Measurements from ENCODE around the gene KIR3DL1. TPM values are rescaled to one million over a fixed set of nuclear protein-coding genes. Genes with fewer than 3 reads are reported as not detected.
"Not testable (repeated sequence)": the region's sequence is repeated elsewhere in the genome, so short reads cannot be mapped to it uniquely, and the experiment has no call there.

KIR3DL1 gene
- total RNA-seq, 1 donor from 2014 or later = not detected

DNA sequence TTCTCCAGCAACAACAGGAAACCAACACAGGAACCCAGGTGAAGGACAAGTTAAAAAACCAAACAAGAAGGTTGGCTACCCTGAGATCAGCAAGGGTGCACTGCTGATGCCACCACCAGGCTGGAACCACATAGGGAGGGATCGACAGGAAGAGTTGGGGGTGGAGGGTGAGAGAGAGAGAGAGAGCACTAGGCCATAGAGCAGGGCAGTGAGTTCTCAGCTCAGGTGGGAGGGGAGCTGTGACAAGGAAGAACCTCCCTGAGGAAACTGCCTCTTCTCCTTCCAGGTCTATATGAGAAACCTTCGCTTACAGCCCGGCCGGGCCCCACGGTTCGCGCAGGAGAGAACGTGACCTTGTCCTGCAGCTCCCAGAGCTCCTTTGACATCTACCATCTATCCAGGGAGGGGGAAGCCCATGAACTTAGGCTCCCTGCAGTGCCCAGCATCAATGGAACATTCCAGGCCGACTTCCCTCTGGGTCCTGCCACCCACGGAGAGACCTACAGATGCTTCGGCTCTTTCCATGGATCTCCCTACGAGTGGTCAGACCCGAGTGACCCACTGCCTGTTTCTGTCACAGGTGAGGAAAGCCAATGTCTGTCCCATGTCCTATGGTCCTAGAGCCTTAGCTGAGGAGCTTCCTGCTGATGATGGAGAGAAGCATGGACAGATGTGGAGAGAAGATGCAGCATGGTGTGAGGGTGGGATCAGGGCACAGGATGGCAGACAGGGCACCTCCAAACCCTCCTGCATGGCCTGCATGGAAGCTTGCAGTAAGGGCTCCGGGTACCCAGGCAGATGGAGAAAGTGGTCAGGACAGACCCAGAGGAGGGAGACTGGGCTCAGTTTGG, 10.4 kb upstream of the KIR3DL1 start:
- Histone ChIP-seq H3K9ac (no peak overlapping the region), H3K4me1 (no peaks in the 10 kb centered on the region), H3K27me3 (no peaks in the 10 kb centered on the region), H3K27ac (no peak overlapping the region), H4K20me1 (ENCODE audit: low read depth) (no peaks in the 10 kb centered on the region), H2AFZ (replicated peaks) (no peak overlapping the region), H3K4me2 (no peak overlapping the region), H3F3A (ENCODE audit: low read depth) (no peaks in the 10 kb centered on the region), H3K9me3 (ENCODE audit: low read depth) (peaks cover 3% of the 10 kb centered on the region), H3K4me3 (no peak overlapping the region), H3K79me2 (ENCODE audit: low read depth) (no peaks in the 10 kb centered on the region), H3K36me3 (no peaks in the 10 kb centered on the region)
- no peaks in the 10 kb centered on the region for H3K4me1 Mint-ChIP-seq
- no peak for DNase-seq (ENCODE audit: low spot score)
- no peaks in the 10 kb centered on the region for H3K36me3 Mint-ChIP-seq
- peaks cover 2% of the 10 kb centered on the region for H3K27me3 Mint-ChIP-seq (ENCODE audit: insufficient read depth, low read depth)
- no peak overlapping the region for H3K27ac Mint-ChIP-seq
- no peak overlapping the region for H3K4me3 Mint-ChIP-seq
- H3K9me3 Mint-ChIP-seq = peaks cover 31% of the 10 kb centered on the region
- no peak for TF ChIP-seq EZH2 (IDR thresholded peaks at IDR 0.05)
- no peak for TF ChIP-seq EZH2phosphoT487 (IDR thresholded peaks at IDR 0.05)
- TF ChIP-seq, protein P1, sequence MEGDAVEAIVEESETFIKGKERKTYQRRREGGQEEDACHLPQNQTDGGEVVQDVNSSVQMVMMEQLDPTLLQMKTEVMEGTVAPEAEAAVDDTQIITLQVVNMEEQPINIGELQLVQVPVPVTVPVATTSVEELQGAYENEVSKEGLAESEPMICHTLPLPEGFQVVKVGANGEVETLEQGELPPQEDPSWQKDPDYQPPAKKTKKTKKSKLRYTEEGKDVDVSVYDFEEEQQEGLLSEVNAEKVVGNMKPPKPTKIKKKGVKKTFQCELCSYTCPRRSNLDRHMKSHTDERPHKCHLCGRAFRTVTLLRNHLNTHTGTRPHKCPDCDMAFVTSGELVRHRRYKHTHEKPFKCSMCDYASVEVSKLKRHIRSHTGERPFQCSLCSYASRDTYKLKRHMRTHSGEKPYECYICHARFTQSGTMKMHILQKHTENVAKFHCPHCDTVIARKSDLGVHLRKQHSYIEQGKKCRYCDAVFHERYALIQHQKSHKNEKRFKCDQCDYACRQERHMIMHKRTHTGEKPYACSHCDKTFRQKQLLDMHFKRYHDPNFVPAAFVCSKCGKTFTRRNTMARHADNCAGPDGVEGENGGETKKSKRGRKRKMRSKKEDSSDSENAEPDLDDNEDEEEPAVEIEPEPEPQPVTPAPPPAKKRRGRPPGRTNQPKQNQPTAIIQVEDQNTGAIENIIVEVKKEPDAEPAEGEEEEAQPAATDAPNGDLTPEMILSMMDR (IDR thresholded peaks at IDR 0.05) = no peak

DNA sequence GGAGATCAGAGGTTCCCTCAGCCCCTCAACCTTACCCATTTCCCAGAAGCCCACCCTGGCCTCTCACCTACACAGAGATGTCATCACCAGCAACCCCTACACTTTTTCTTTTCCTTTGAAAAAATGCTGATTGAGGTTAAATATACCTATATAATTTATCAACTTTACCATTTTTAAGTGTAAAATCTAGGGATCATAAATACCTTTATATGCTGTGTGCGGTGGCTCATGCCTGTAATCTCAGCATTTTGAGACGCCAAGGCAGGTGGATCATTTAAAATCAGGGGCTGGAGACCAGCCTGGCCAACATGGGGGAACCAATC, 9.8 kb upstream of the KIR3DL1 start:
- Mint-ChIP-seq H3K4me1 (no peaks in the 10 kb centered on the region), H3K27ac (no peak overlapping the region), H3K4me3 (no peak overlapping the region), H3K36me3 (no peaks in the 10 kb centered on the region), H3K27me3 (ENCODE audit: insufficient read depth, low read depth) (peaks cover 2% of the 10 kb centered on the region), H3K9me3 (peaks cover 30% of the 10 kb centered on the region)
- TF ChIP-seq, protein P1 (IDR thresholded peaks at IDR 0.05) = no peak
- DNase-seq (ENCODE audit: low spot score) = no peak
- no peak overlapping the region for H3K9ac ChIP-seq
- H3K36me3 ChIP-seq = no peaks in the 10 kb centered on the region
- no peak overlapping the region for H3K4me2 ChIP-seq
- H4K20me1 ChIP-seq (ENCODE audit: low read depth) = no peaks in the 10 kb centered on the region
- no peaks in the 10 kb centered on the region for H3K79me2 ChIP-seq (ENCODE audit: low read depth)
- H3K27me3 ChIP-seq = no peaks in the 10 kb centered on the region
- no peak overlapping the region for H3K27ac ChIP-seq
- no peaks in the 10 kb centered on the region for H3F3A ChIP-seq (ENCODE audit: low read depth)
- H2AFZ ChIP-seq (replicated peaks) = no peak overlapping the region
- peaks cover 3% of the 10 kb centered on the region for H3K9me3 ChIP-seq (ENCODE audit: low read depth)
- no peak overlapping the region for H3K4me3 ChIP-seq
- no peaks in the 10 kb centered on the region for H3K4me1 ChIP-seq

DNA sequence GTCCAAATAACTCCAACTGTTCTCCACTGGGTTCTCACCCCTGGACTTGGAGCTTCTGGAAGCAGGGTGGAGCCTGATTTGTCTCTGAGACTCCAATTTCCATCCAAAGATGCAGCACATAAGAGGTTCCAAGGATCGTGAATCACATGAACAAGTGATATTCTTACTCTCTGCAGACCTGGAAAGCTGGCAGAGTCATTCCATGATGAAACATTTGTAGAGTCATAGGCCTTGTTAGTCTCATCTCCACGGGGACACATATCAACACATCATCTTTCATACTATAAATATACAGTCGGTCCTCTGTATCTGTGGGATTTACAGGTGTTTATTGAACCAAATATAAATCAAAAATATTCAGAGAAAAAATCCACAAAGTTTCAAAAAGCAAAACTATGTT, 1.7 kb upstream of the KIR3DL1 start:
- H3K36me3 ChIP-seq; H3K4me2 ChIP-seq; H4K20me1 ChIP-seq (ENCODE audit: low read depth); H3K4me1 Mint-ChIP-seq; DNase-seq (ENCODE audit: low spot score); H3K9ac ChIP-seq; H3K4me3 Mint-ChIP-seq; H3K79me2 ChIP-seq (ENCODE audit: low read depth); H3K36me3 Mint-ChIP-seq; H3K27ac Mint-ChIP-seq; H3F3A ChIP-seq (ENCODE audit: low read depth); H3K27ac ChIP-seq; H3K27me3 ChIP-seq; H3K9me3 ChIP-seq (ENCODE audit: low read depth); H2AFZ ChIP-seq (replicated peaks); H3K4me3 ChIP-seq; H3K4me1 ChIP-seq: not testable (repeated sequence)
- H3K9me3 Mint-ChIP-seq = peaks cover 38% of the 10 kb centered on the region
- H3K27me3 Mint-ChIP-seq (ENCODE audit: insufficient read depth, low read depth) = peaks cover 11% of the 10 kb centered on the region

DNA sequence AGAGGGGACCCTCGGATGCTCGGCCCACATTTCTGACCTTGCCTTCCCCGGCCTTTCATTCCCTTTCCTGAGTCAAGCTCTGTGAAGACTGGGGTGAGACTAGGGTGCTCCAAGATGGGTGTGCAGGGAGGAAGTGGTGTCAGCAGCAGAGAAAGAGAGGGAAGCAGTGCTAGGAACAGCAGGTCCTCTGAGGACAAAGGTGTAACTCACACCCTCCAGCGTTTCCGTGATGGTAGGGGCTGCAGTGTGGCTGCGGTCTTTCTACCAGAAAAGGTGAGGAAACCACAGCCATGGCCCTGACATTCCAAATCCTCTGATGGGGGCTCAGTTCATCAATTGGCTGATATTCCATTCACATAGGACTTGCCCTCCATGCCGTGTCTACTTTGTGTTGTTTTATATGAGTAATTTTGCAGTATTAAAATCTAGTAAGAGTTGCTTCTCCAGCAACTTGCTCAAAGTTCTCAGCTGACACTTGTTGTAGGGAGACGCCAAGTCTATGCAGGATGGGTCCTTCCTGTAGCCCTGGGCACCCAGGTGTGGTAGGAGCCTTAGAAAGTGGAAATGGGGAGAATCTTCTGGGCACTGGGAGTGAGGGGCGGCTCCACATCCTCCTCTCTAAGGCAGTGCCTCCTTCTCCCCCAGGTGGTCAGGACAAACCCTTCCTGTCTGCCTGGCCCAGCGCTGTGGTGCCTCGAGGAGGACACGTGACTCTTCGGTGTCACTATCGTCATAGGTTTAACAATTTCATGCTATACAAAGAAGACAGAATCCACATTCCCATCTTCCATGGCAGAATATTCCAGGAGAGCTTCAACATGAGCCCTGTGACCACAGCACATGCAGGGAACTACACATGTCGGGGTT, 1.6 kb downstream of the KIR3DL1 start:
- H3K4me1 ChIP-seq = no peaks in the 10 kb centered on the region
- no peak overlapping the region for H2AFZ ChIP-seq (replicated peaks)
- H3K9me3 Mint-ChIP-seq = peaks cover 31% of the 10 kb centered on the region
- H3K36me3 Mint-ChIP-seq = no peaks in the 10 kb centered on the region
- H3F3A ChIP-seq (ENCODE audit: low read depth) = no peaks in the 10 kb centered on the region
- TF ChIP-seq EZH2phosphoT487 (IDR thresholded peaks at IDR 0.05) (no peak), EZH2 (IDR thresholded peaks at IDR 0.05) (no peak)
- TF ChIP-seq, protein P1 (IDR thresholded peaks at IDR 0.05) = no peak
- H3K4me3 ChIP-seq = no peak overlapping the region
- H3K27me3 Mint-ChIP-seq (ENCODE audit: insufficient read depth, low read depth) = peaks cover 10% of the 10 kb centered on the region
- H3K9ac ChIP-seq = no peak overlapping the region
- H3K4me1 Mint-ChIP-seq = no peaks in the 10 kb centered on the region
- no peaks in the 10 kb centered on the region for H3K27me3 ChIP-seq
- no peak overlapping the region for H3K27ac Mint-ChIP-seq
- H3K36me3 ChIP-seq = no peaks in the 10 kb centered on the region
- H3K9me3 ChIP-seq (ENCODE audit: low read depth) = no peaks in the 10 kb centered on the region
- H3K79me2 ChIP-seq (ENCODE audit: low read depth) = no peaks in the 10 kb centered on the region
- no peaks in the 10 kb centered on the region for H4K20me1 ChIP-seq (ENCODE audit: low read depth)
- H3K27ac ChIP-seq = no peak overlapping the region
- H3K4me2 ChIP-seq = no peak overlapping the region
- no peak overlapping the region for H3K4me3 Mint-ChIP-seq
- DNase-seq (ENCODE audit: low spot score) = no peak

DNA sequence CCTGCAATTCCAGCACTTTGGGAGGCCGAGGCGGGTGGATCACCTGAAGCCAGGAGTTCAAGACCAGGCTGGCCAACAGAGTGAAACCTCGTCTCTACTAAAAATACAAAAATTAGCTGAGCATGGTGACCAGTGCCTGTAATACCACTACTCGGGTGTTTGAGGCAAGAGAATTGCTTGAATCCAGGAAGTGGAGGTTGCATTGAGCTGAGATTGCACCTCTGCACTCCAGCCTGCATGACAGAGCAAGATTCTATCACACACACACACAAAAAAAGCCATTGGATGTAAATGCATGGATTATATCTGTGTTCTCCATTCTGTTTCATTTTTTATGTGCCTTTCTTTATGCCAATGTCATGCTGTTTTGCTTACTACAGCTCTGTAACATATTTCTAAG, 8.1 kb downstream of the KIR3DL1 start:
- peaks cover 13% of the 10 kb centered on the region for H3K9me3 Mint-ChIP-seq
- not testable (repeated sequence) for H3K36me3 Mint-ChIP-seq, H3K4me1 Mint-ChIP-seq

More for the DNA sequence above, 8.1 kb downstream of the KIR3DL1 start:
- H3F3A ChIP-seq (ENCODE audit: low read depth); H3K27me3 ChIP-seq; H3K9ac ChIP-seq; H3K36me3 ChIP-seq; H3K4me3 Mint-ChIP-seq; H3K27me3 Mint-ChIP-seq (ENCODE audit: insufficient read depth, low read depth); H3K4me3 ChIP-seq; H3K9me3 ChIP-seq (ENCODE audit: low read depth); H3K79me2 ChIP-seq (ENCODE audit: low read depth); H3K27ac ChIP-seq; DNase-seq (ENCODE audit: low spot score); H3K27ac Mint-ChIP-seq; H2AFZ ChIP-seq (replicated peaks); H4K20me1 ChIP-seq (ENCODE audit: low read depth); H3K4me1 ChIP-seq; H3K4me2 ChIP-seq: not testable (repeated sequence)
